Stimulated activated CD8-positive, alpha-beta memory T cell treated with anti-CD3 and anti-CD28 coated beads, Interleukin-15, amount 100 ng/mL, for 24 hours (primary cell): ENCODE measurements around the gene MIF.
"Not testable (repeated sequence)": the region's sequence is repeated elsewhere in the genome, so short reads cannot be mapped to it uniquely, and the experiment has no call there.

Source experiments
- DNase-seq: peaks from one replicate; pipeline ENCODE4 v3.0.0-alpha.2; 2020; ENCODE audit warnings: low read depth

Gene MIF

DNA sequence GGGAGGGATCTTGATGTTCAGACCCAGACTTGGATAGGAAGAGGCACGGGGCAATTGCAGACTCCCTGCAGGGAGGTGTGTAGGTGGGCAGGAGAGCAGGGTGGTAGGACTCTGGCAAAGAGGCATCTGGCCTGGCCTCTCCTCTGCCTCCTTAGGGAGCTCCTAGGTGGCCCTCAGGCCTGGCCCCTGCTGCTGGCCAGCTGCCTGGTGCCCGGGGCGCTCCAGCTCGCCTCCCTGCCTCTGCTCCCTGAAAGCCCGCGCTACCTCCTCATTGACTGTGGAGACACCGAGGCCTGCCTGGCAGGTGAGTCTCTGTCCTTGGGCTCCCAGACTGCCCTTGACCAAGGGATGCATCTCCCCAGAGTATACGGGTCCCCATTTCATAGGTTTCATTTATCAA lies 16.6 kb upstream of the MIF start:
- no peak for DNase-seq

DNA sequence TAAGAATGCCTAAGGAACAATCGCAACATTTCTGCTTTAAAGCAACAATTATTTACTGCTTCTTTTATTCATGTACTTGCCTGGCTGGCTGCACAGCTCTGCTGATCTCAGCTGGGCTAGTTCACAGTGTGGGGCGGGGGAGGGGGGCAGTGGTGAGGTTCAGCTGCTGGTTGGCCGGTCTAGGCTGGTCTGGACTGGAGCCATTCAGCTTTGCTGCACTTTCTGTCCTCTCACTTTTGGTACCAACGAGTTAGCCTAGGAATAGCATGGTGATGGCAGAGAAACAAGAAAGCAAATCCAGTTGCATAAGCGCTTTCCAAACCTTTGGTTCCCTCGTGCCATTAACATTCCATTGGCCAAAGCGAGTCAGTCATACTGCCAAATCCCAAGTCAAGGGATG lies 16.0 kb upstream of the MIF start:
- no peak for DNase-seq

DNA sequence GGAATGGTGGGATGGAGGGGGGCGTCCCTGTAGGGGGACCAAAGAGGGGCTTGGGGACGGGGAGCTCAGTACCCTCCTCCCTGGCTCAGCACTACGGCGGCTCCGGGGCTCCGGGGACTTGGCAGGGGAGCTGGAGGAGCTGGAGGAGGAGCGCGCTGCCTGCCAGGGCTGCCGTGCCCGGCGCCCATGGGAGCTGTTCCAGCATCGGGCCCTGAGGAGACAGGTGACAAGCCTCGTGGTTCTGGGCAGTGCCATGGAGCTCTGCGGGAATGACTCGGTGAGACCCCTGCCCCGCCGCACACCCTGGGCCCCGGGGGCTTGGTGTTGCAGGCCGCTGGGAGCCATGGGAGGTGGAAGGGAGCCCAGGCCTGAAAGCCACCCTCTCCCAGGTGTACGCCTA lies 11.8 kb upstream of the MIF start:
- DNase-seq = no peak

DNA sequence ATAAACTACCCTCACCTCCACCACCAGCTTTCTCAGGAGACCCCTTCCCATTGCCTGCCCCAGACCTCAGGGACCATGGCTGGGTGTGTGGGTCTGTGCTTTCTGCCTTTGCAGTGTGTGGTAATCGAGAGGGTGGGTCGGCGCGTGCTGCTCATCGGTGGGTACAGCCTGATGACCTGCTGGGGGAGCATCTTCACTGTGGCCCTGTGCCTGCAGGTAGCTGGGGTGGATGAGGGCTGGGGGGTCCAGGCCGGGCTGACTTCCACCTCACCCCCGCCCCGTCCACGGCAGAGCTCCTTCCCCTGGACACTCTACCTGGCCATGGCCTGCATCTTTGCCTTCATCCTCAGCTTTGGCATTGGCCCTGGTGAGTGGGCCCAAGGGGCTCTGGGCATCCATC lies 10.5 kb upstream of the MIF start:
- DNase-seq = no peak

DNA sequence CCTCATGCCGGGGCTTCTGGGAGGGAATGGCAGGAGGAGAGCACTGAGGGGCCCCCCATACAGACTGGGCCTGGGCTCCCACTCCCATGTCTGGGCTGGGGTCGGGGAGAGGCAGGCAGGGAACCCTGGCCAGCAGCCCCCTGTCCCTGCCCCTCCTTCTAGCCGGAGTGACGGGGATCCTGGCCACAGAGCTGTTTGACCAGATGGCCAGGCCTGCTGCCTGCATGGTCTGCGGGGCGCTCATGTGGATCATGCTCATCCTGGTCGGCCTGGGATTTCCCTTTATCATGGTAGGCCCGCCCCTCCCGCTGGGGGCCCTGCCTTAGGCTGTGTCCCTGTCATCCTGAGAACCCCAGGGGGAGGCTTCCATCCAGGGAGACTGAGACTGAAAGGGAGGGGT lies 10.0 kb upstream of the MIF start:
- DNase-seq = no peak

DNA sequence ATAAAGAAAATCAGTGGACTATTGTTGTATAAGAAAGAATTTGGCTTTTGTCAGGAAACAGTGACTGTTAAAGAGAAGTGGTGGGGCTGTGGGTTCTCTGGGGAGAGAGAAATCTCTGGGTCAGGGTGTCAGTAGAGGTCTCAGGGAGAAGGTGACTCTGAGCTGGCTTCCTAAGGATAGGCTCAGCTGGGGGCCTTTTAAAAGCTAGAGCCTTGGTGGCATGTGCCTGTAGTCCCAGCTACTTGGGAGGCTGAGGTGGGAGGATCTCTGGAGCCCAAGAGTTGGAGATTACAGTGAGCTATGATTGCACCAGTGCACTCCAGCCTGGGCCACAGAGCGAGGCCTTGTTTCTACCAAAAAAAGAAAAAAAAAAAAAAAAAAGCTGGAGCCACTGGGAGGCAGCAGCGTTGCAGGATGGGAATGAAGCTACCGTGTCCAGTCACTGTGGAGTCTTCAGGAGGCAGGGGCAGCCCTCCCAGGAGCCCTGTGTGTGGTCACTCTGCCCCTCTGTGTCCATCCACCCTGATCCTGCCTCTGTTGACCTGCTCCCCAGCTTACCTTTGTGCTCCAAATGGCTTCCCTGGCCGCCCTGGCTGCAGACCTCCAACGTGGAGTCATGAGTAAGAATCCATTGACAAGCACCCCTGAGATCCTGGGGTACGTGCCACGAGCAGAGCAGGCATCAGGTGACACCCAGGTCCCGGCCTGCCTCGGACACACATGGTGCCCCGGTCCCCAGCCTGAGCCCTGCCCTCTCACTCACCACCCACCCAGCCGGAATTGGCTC lies 5.4 kb upstream of the MIF start:
- DNase-seq = no peak

DNA sequence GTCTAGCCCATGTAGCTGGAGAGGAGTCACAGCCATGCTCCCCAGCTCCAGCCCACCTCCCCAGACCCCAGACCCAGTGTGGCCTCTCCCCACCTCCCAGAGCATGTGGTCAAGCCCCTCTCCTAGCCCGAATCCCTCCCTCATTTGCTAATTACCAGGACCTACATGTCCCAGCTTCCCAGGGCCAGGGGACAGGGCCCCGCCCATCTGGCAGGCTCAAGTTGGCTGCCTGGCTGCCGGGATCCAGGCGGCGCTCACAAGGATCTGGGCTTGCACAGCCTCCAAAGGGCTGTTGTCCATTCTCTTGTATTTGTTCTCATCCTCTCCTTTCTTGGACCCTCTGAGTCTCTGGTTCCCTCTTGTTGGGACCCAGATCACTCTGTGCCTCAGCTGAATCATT lies 4.6 kb upstream of the MIF start:
- DNase-seq = no peak

DNA sequence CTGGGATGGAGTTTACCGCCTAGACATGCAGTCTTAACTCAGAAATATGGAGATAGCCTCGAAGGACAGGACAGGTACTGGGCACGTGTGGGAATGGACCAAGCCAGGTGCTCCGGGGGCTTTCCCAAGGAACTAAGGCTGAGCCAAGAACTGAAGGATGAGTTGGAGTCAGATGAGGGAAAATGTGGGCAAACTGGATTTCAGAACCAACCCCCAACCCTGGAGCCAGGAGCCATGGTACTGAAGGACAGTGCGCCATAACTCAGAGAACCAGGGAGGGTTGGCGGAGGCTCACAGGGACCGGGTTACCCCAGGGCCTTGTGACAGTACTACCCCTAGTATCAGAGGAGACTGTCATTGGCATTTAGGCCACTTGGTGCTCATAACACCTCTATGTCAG lies 2.5 kb upstream of the MIF start:
- DNase-seq = no peak

DNA sequence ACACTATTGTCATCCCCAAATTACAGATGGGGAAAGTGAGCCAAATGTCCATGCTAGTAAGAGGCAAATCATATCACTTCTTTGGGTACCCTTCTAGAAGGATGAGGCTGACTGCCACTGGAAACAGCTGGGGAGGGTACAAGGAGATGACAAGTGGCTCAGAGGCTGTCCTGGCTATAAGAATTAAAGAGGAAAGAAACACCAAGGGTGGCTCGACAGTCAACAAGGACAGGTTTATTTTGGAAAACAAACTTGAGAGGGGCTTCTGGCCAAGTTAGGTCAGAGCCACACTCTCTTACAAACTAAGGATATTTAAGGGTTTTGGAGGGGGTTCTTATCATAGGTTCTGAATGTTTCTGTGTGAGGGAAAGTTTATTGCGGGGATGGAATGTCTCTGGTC lies 2.1 kb upstream of the MIF start:
- no peak for DNase-seq

DNA sequence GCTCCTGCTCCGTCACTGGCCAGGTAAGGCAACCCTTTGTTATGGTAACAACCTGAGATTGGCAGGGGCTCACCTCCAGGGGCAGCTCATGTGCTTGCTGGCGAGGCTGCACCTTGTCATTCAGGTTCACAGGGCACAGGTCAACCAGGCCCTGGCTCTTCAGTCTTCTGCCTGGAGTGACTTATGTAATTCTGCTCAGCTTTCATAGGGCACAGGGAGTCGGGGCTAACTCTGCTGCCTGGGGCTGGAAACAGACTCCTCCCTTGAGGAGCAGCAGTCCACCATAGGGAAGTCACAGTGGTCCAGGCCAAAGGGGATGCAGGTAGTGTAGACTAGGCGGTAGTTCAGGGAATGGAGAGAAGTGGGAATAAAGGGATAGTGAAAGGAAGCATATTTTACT lies 1.5 kb upstream of the MIF start:
- DNase-seq = no peak

DNA sequence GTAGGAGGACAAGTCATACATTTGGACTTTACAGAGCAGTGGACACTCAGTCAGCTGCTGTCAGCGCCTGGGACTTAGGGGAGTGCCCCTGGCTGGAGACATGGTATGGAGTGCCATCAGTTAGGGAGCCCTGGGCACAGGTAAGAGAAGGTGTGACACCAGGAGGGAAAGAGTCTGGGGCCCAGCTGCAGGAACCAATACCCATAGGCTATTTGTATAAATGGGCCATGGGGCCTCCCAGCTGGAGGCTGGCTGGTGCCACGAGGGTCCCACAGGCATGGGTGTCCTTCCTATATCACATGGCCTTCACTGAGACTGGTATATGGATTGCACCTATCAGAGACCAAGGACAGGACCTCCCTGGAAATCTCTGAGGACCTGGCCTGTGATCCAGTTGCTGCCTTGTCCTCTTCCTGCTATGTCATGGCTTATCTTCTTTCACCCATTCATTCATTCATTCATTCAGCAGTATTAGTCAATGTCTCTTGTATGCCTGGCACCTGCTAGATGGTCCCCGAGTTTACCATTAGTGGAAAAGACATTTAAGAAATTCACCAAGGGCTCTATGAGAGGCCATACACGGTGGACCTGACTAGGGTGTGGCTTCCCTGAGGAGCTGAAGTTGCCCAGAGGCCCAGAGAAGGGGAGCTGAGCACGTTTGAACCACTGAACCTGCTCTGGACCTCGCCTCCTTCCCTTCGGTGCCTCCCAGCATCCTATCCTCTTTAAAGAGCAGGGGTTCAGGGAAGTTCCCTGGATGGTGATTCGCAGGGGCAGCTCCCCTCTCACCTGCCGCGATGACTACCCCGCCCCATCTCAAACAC lies 850 bp upstream of the MIF start:
- no peak for DNase-seq

DNA sequence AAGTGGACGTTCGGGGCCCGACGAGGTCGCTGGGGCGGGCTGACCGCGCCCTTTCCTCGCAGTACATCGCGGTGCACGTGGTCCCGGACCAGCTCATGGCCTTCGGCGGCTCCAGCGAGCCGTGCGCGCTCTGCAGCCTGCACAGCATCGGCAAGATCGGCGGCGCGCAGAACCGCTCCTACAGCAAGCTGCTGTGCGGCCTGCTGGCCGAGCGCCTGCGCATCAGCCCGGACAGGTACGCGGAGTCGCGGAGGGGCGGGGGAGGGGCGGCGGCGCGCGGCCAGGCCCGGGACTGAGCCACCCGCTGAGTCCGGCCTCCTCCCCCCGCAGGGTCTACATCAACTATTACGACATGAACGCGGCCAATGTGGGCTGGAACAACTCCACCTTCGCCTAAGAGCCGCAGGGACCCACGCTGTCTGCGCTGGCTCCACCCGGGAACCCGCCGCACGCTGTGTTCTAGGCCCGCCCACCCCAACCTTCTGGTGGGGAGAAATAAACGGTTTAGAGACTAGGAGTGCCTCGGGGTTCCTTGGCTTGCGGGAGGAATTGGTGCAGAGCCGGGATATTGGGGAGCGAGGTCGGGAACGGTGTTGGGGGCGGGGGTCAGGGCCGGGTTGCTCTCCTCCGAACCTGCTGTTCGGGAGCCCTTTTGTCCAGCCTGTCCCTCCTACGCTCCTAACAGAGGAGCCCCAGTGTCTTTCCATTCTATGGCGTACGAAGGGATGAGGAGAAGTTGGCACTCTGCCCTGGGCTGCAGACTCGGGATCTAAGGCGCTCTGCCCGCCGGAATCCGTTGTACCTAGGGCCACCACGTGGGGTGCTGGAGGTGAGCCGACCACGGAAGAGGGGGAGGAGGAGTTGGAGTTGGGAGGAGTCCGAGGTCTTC lies 771 bp downstream of the MIF start:
- peak; percentile 39 for DNase-seq

DNA sequence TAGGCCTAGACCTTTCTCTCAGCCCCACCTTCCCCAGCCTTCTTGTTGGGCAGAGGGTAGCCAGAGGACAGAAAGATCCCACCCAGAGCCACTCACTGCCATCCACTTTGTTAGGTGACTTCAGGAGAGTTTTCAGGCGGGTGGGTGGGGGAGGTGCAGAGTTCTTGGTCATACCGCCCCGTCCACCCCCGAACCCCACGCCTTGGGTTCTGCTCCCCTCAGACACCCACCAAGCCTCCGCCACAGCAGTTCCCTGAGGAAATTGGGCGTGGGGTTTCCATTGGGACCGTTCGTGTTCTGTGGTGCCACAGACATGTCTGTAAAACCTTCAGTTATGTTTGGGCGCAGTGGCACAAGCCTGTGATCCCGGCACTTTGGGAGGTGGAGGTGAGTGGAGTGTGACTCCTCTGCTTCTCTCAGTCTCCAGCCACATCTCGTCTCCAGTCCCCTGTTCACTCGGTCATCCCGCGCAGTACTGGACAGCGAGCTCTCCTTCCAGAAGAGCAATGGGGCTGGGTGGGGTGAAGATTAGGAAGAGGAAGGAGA lies 1.5 kb downstream of the MIF start:
- DNase-seq = no peak

DNA sequence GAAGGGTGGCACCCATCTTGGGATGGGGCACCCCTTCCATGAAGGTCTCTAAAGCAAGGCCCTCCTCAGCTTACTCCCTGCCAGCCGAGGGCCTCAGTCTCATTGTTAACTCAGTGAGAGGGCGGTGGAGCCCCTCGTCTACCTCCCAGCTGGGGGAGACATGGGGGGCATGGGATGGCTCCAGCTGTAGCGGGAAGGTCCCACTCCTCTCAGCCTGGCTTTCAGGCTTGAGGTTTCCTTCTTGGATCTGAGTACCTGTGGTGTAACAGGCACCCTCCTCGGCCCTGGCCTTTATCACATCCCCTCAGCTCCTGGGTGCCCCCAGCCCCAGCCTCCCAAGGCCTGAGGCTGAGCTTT lies 2.0 kb downstream of the MIF start:
- no peak for DNase-seq

DNA sequence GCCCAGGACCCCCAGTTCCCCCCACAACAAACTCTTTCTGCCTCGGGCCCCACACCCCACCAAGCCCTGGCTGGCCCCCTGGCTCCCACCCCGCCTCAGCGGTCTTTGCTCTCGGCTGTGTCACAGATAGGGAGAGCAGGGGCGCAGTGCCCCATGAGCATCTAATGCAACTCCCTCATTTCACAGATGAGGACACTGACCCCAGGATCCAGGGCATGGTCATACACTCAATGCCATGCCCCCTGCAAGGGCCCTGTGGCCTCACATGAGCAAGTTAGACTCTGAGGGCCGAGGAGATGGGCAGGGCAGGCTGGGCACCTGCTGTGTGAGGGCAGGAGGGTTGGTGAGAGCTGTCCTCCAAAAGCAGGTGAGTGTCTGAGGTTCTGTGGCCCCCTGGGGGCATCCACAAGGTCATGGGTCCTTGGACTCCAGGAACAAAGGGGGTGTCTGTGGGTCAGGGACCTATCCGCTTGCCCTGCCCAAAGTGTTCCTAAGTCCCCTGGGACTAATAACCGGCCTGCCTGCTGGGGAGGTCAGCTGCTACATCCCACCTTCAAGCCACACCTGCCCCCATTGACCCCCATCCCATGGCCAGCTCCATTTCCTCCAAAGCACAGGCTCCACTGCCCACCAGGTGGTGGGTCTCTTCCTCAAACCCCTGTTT lies 2.5 kb downstream of the MIF start:
- no peak for DNase-seq

DNA sequence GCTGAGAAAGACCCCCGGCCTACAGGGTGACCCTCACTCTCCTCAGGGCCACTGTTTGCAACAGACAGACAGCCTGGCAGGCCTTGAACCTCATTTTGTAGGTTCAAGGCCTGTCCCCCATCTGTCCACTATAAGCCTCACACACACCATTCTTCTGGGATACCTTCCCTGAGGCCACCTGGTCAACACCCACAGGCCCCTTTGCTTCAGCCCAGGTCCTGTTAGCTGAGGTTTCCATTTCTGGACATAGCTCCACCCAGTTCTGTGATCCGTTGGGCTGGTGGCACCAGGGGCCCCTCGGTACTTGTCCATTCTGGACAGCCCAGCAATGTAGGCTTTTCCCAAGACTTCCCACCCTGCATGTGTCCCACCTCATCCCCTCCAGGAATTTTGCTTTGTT lies 3.1 kb downstream of the MIF start:
- DNase-seq = no peak

DNA sequence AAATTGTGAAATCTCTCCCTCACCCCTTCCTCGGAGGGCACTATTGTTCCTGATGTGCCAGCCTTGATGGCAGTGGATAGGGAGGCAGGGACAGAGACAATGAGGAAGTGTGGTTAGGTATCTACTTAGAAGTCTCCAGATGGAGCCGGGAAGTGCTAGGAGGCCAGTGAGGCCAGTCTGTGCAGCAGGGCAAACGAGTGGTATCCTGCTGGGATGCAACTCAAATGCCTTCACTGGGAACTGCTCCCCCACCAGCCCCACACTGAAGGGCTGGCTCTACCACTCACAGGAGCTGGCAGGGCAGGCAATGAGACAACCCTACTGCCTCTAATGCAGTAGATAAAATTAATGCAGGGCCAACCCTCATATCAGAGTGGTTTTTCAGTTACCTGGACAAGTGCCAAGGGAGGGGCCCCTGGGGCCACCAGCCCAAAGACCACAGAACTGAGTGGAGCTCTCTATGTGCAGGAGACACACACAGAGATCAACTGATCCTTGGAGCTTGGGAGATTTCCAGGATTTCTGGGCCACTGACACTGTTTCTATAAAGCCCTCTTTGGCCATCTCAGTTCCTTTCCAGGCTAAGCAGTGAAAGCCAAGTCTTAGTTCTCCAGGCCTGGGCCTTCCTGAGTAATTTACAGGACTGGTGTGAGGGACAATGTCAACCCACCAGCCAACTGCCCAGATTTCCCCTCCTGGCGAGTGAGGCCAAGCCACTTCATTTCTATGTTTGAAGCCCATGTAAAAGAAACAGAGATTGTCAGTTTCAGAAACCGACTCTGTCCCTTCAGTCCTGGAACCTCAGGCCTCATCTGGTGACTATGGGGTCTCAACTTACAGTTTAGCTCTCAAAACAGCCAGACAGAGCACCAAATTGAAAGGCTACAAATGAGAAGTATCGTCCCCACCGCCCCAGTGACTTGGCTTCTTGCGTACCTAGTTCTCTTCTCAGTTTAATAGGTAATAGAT lies 4.1 kb downstream of the MIF start:
- no peak for DNase-seq

DNA sequence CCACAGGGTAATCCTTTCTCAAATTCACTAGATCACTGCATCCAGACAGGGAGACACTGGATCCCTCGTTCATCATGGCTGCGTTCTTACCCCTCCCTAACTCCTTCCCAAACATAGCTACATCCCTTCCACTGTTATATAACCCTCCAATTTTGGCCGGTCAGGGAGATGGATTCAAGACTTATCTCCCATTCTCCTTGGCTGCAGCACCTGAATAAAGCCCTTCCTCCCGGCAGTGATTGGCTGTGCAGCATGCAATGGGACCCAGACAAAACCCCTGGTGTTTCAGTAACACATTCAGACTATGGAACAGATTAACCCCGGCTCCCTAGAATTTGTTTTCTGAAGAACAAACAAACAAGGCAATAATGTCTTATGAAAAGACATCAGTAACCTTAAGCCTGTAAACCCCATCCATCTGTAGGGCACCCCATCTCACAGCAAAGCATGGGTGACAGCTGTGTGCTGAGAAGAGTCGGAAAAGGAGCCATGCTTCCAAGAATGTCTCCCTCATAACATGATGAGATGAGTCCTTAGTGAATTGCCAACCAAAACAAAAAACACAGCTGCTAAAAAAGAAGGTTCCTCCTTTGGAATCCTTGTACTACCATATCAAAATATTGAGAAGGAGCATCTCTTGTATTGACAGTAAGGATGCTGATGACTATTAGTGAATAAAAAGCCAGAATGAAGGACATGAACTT lies 5.0 kb downstream of the MIF start:
- no peak for DNase-seq

DNA sequence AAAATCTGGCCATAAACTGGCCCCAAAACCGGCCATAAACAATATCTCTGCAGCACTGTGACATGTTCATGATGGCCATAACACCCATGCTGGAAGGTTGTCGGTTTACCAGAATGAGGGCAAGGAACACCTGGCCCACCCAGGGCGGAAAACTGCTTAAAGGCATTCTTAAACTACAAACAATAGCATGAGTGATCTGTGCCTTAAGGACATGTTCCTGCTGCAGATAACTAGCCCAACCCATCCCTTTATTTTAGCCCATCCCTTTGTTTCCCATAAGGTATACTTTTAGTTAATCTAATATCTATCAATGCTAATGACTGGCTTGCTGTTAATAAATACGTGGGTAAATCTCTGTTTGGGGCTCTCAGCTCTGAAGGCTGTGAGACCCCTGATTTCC lies 6.0 kb downstream of the MIF start:
- not testable (repeated sequence) for DNase-seq

DNA sequence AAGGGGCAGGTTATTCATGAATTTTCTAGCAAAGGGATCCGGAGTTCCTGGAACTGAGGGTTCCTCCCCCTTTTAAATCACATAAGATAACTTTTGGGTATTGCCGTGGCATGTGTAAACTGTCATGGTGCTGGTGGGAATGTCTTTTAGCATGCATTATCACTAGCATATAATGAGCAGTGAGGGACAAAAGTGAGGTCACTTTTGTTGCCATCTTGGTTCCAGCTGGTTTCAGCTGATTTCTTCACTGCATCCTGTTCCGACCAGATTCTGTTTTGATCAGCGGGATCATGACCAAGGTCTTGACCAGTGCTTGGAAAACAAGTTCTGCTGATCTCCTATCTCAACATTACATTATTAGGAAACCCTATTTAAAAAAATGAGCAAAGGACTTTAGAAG lies 7.4 kb downstream of the MIF start:
- no peak for DNase-seq
